ENCODE results near the gene ESRRG.

- no peak for TF ChIP-seq MAX (IDR thresholded peaks at IDR 0.05)
- no peak for TF ChIP-seq CTCF (IDR thresholded peaks at IDR 0.05; ENCODE audit: low read depth, low read length, missing input control)
- TF ChIP-seq JUND (IDR thresholded peaks at IDR 0.05), result no peak
Observed at GRCh38 chr1:216732121-216732520, 8.9 kb upstream of the ESRRG start.
